SK-N-SH (cell line): Measurements from ENCODE around the gene EIF3F. TPM values are rescaled to one million over a fixed set of nuclear protein-coding genes. Genes with fewer than 3 reads are reported as not detected.

ENCODE experiments used
- CTCF ChIA-PET: fragments of 300-600, 350-600 bp; formaldehyde crosslinking; extraction: SDS; loops from one replicate; lab custom pipeline; 2021; lab: Yijun Ruan, JAX
- POLR2A ChIA-PET: fragments of 350-600 bp; sonication (Branson Sonifier 250); formaldehyde crosslinking; extraction: SDS; loops from one replicate; lab custom pipeline; 2020; ENCODE audit warnings: antibody characterized with exemption, inconsistent platforms; lab: Yijun Ruan, JAX
- DNase-seq: peaks from one replicate; pipeline ENCODE4 v3.0.0; 2012
- H2AFZ ChIP-seq: fragments of 200-600 bp; sonication (generic); 2 replicates; pipeline ENCODE4 v1.8.1; 2016; ENCODE audit warnings: antibody characterized with exemption, mild to moderate bottlenecking, low read depth
- H3F3A ChIP-seq: fragments of 200-600 bp; sonication (generic); replicated peaks from 2 replicates; pipeline ENCODE3; 2016; ENCODE audit warnings: antibody characterized with exemption, mild to moderate bottlenecking; ENCODE audit not compliant: insufficient read depth
- H3K27ac ChIP-seq, 2 experiments: fragments of 200-500 bp in 1 of 2; fragments of 200-600 bp in 1 of 2; sonication (Bioruptor generic) in 1 of 2; sonication (generic), shearing (Covaris generic) in 1 of 2; 2 replicates each; pipeline versions ENCODE4 v1.5.1 to v1.6.1; 2014 to 2016; ENCODE audit warnings: low read depth in 2 of 2, inconsistent platforms in 1 of 2, low read length in 1 of 2, mild to moderate bottlenecking in 1 of 2, mixed read lengths in 1 of 2
- H3K27me3 ChIP-seq: fragments of 200-600 bp; sonication (generic), shearing (Covaris generic); 2 replicates; pipeline ENCODE4 v1.6.1; 2016; ENCODE audit warnings: mixed run types; ENCODE audit not compliant: insufficient read depth
- H3K36me3 ChIP-seq, 2 experiments: fragments of 200-500 bp in 1 of 2; fragments of 200-600 bp in 1 of 2; sonication (Bioruptor generic) in 1 of 2; sonication (generic) in 1 of 2; replicated peaks in 1 of 2; 2 replicates each; pipeline versions ENCODE3 to v1.5.1; 2014 to 2016; ENCODE audit warnings: low read length in 1 of 2, mild to moderate bottlenecking in 1 of 2; ENCODE audit not compliant: insufficient read depth in 2 of 2, control insufficient read depth in 1 of 2
- H3K4me1 ChIP-seq, 2 experiments: fragments of 200-500 bp in 1 of 2; fragments of 200-600 bp in 1 of 2; sonication (Bioruptor generic) in 1 of 2; sonication (generic), shearing (Covaris generic) in 1 of 2; 2 replicates each; pipeline versions ENCODE4 v1.5.1 to v1.6.1; 2014 to 2016; ENCODE audit warnings: low read depth in 1 of 2, low read length in 1 of 2, mixed run types in 1 of 2; ENCODE audit not compliant: insufficient read depth in 2 of 2, control insufficient read depth in 1 of 2
- H3K4me2 ChIP-seq: fragments of 200-600 bp; sonication (generic), shearing (Covaris generic); 2 replicates; pipeline ENCODE4 v1.6.1; 2017; ENCODE audit warnings: mixed run types
- H3K4me3 ChIP-seq, 2 experiments: fragments of 200-500 bp in 1 of 2; fragments of 200-600 bp in 1 of 2; sonication (Bioruptor generic) in 1 of 2; sonication (generic), shearing (Covaris generic) in 1 of 2; 2 replicates each; pipeline versions ENCODE4 v1.5.1 to v1.8.1; 2014 to 2016; ENCODE audit warnings: low read depth in 2 of 2, inconsistent platforms in 1 of 2, low read length in 1 of 2, mild to moderate bottlenecking in 1 of 2, mixed read lengths in 1 of 2, moderate library complexity in 1 of 2
- H3K79me2 ChIP-seq: fragments of 200-600 bp; sonication (generic); 2 replicates; pipeline ENCODE4 v1.8.1; 2017; ENCODE audit warnings: mild to moderate bottlenecking; ENCODE audit not compliant: insufficient read depth
- H3K9ac ChIP-seq: fragments of 200-600 bp; sonication (generic); 2 replicates; pipeline ENCODE4 v1.6.1; 2017; ENCODE audit warnings: mixed run types
- H3K9me2 ChIP-seq: fragments of 200-600 bp; sonication (generic); 2 replicates; pipeline ENCODE4 v1.6.1; 2017; ENCODE audit warnings: mixed run types
- H3K9me3 ChIP-seq: fragments of 200-600 bp; sonication (generic); 2 replicates; pipeline ENCODE4 v1.6.1; 2017; ENCODE audit warnings: mixed run types, mild to moderate bottlenecking, moderate library complexity
- H4K20me1 ChIP-seq: fragments of 200-600 bp; sonication (generic); 2 replicates; pipeline ENCODE4 v1.6.1; 2017; ENCODE audit warnings: mild to moderate bottlenecking, mixed run types; ENCODE audit not compliant: insufficient read depth
- EP300 ChIP-seq, 2 experiments: IDR thresholded peaks; 2 replicates each; pipeline versions ENCODE4 v1.4.0 to v1.6.1; 2012; ENCODE audit warnings: borderline replicate concordance in 1 of 2, low read depth in 1 of 2, low read length in 1 of 2
- FOXJ3 ChIP-seq: sonication (generic); formaldehyde crosslinking; IDR thresholded peaks from 2 replicates; pipeline ENCODE4 v1.5.1; 2020; ENCODE audit warnings: mild to moderate bottlenecking, missing genetic modification reagents
- FOXM1 ChIP-seq: IDR thresholded peaks from 2 replicates; pipeline ENCODE4 v1.4.0; 2012; ENCODE audit warnings: low read depth, mild to moderate bottlenecking
- GABPA ChIP-seq: IDR thresholded peaks from 2 replicates; pipeline ENCODE4 v1.4.0; 2012; ENCODE audit warnings: low read depth, mild to moderate bottlenecking
- GATA2 ChIP-seq: sonication (generic); formaldehyde crosslinking; IDR thresholded peaks from 2 replicates; pipeline ENCODE4 v1.5.0; 2020; ENCODE audit warnings: mild to moderate bottlenecking, missing genetic modification reagents
- MEF2A ChIP-seq: IDR thresholded peaks from 2 replicates; pipeline ENCODE4 v1.4.0; 2012; ENCODE audit warnings: low read depth, borderline replicate concordance
- NFIC ChIP-seq: IDR thresholded peaks from 2 replicates; pipeline ENCODE4 v1.4.0; 2012; ENCODE audit warnings: borderline replicate concordance
- NRF1 ChIP-seq: IDR thresholded peaks from 2 replicates; pipeline ENCODE4 v1.6.1; 2012; ENCODE audit warnings: low read depth, mild to moderate bottlenecking, low read length
- POLR2AphosphoS5 ChIP-seq: IDR thresholded peaks from 2 replicates; pipeline ENCODE4 v1.6.1; 2012; ENCODE audit warnings: low read depth, low read length
- RXRA ChIP-seq: IDR thresholded peaks from 2 replicates; pipeline ENCODE4 v1.4.0; 2012; ENCODE audit warnings: low read depth, mild to moderate bottlenecking, borderline replicate concordance
- SIN3A ChIP-seq: IDR thresholded peaks from 2 replicates; pipeline ENCODE4 v1.6.1; 2012; ENCODE audit warnings: low read depth, mild to moderate bottlenecking, low read length, moderate library complexity, borderline replicate concordance
- SMC3 ChIP-seq: IDR thresholded peaks from 2 replicates; pipeline ENCODE4 v1.6.1; 2012; ENCODE audit warnings: low read depth, low read length, improper control_type of control experiment
- TAF1 ChIP-seq: IDR thresholded peaks from 2 replicates; pipeline ENCODE4 v1.6.1; 2012; ENCODE audit warnings: low read depth, mild to moderate bottlenecking, low read length, moderate library complexity, borderline replicate concordance
- WGBS: methylation state at CpG from one replicate; pipeline ENCODE4 v1.1.6; 2017; ENCODE audit warnings: low lambda C conversion rate; 5-methylcytosine and 5-hydroxymethylcytosine counted together
- polyA plus RNA-seq, 3 experiments: library from polyadenylated mRNA; depleted of rRNA; stranded (reverse); fragments of >200 nt; gene quantifications; 2 replicates each; pipeline ENCODE4 v1.2.3, GENCODE V29; 2012
- small RNA-seq, 7 experiments: library from RNA; depleted of rRNA; stranded (forward); fragments of <200 nt; gene quantifications; one replicate each; pipeline ENCODE3, GENCODE V24; 2012
- TF ChIP-seq, protein P1 (sequence below): IDR thresholded peaks from 2 replicates; pipeline ENCODE4; 2012
- TF ChIP-seq, protein P2 (sequence below): IDR thresholded peaks from 2 replicates; pipeline ENCODE4 v1.4.0; 2012; ENCODE audit warnings: low read depth, borderline replicate concordance
- TF ChIP-seq, protein P3 (sequence below): fragments of 150-350 bp; IDR thresholded peaks from 2 replicates; pipeline ENCODE4 v1.6.1; 2016; ENCODE audit warnings: mild to moderate bottlenecking, low read depth, low read length

The EIF3F gene
- polyA plus RNA-seq, 1 of the 3 experiments (the other 2 are of a cell fraction): 341 TPM

DNA sequence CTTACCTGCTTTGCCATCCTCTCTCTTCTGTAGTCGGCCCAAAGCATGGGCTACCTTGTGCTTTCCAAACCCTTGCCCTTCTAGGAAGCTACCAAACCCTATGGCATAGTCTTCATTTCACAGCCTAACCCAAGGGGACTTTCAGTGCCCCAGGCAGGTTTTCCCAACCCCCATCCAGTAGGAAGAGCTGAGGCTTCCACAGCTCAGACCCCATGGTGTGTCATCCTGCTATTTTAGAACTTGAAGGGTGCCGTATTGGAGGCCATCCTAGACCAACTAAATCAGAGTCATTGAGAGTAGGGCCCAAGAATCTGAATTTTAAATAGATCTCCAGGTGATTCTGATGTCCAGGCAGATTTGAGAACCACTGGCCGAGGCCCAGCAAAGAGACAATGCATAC lies 61.9 kb downstream of the EIF3F start:
- H4K20me1 ChIP-seq: no peaks in the 10 kb centered on the region
- H3K4me2 ChIP-seq: no peak overlapping the region
- H3K9me3 ChIP-seq: no peaks in the 10 kb centered on the region
- H3F3A ChIP-seq: no peaks in the 10 kb centered on the region
- H3K27ac ChIP-seq: no peak overlapping the region
- H3K9ac ChIP-seq: no peak overlapping the region
- no peak for DNase-seq
- H2AFZ ChIP-seq: no peak overlapping the region
- H3K4me3 ChIP-seq: no peak overlapping the region
- H3K27me3 ChIP-seq: no peaks in the 10 kb centered on the region
- H3K36me3 ChIP-seq: no peaks in the 10 kb centered on the region
- no peaks in the 10 kb centered on the region; a peak in 1 of 4 replicates for H3K4me1 ChIP-seq
- WGBS: 70% methylated on average over 3 of the region's 3 CpGs
- TF ChIP-seq GATA2: no peak
- TF ChIP-seq EP300 (IDR thresholded peaks at IDR 0.05; ENCODE audit: borderline replicate concordance in 1 of 2, low read depth in 1 of 2, low read length in 1 of 2): no peak
- TF ChIP-seq POLR2AphosphoS5: no peak
- TF ChIP-seq MEF2A: no peak
- TF ChIP-seq FOXJ3 (CRISPR knock-in tag): no peak
- TF ChIP-seq SIN3A: no peak
- TF ChIP-seq NRF1: no peak
- no peak for TF ChIP-seq FOXM1
- TF ChIP-seq, protein P1, sequence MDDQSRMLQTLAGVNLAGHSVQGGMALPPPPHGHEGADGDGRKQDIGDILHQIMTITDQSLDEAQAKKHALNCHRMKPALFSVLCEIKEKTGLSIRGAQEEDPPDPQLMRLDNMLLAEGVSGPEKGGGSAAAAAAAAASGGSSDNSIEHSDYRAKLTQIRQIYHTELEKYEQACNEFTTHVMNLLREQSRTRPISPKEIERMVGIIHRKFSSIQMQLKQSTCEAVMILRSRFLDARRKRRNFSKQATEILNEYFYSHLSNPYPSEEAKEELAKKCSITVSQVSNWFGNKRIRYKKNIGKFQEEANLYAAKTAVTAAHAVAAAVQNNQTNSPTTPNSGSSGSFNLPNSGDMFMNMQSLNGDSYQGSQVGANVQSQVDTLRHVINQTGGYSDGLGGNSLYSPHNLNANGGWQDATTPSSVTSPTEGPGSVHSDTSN: no peak
- TF ChIP-seq NFIC: no peak
- TF ChIP-seq SMC3: no peak
- TF ChIP-seq GABPA: no peak
- no peak for TF ChIP-seq RXRA
- TF ChIP-seq, protein P2, sequence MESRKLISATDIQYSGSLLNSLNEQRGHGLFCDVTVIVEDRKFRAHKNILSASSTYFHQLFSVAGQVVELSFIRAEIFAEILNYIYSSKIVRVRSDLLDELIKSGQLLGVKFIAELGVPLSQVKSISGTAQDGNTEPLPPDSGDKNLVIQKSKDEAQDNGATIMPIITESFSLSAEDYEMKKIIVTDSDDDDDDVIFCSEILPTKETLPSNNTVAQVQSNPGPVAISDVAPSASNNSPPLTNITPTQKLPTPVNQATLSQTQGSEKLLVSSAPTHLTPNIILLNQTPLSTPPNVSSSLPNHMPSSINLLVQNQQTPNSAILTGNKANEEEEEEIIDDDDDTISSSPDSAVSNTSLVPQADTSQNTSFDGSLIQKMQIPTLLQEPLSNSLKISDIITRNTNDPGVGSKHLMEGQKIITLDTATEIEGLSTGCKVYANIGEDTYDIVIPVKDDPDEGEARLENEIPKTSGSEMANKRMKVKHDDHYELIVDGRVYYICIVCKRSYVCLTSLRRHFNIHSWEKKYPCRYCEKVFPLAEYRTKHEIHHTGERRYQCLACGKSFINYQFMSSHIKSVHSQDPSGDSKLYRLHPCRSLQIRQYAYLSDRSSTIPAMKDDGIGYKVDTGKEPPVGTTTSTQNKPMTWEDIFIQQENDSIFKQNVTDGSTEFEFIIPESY: no peak
- TF ChIP-seq, protein P3, sequence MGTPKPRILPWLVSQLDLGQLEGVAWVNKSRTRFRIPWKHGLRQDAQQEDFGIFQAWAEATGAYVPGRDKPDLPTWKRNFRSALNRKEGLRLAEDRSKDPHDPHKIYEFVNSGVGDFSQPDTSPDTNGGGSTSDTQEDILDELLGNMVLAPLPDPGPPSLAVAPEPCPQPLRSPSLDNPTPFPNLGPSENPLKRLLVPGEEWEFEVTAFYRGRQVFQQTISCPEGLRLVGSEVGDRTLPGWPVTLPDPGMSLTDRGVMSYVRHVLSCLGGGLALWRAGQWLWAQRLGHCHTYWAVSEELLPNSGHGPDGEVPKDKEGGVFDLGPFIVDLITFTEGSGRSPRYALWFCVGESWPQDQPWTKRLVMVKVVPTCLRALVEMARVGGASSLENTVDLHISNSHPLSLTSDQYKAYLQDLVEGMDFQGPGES: no peak
- TF ChIP-seq TAF1: no peak
- no peaks in the 10 kb centered on the region for H3K79me2 ChIP-seq
- ChIA-PET POLR2A (no interaction called here), CTCF (interaction anchor here (1.1 to 2.8 kb wide), 6 partner anchors 15 to 42 kb away, joined by 3 to 21 read pairs (median 4); no protein-coding TSS in a partner anchor)
- no peaks in the 10 kb centered on the region for H3K9me2 ChIP-seq

Small RNA genes within 50 kb of the gene (small RNA-seq; reads per million reads assigned to genes)
- gene COX6CP5: 0 reads per million in 7 experiments

Other genes starting within 250 kb of the EIF3F start
- gene OR5P2, start 190.4 kb upstream of the EIF3F start, polyA plus RNA-seq (2012; rRNA removed): not detected in 2 replicates
- not detected in 2 replicates for gene OR5P3, start 156.5 kb upstream of the EIF3F start, polyA plus RNA-seq (2012; rRNA removed)
- gene OR10A6, start 56.1 kb upstream of the EIF3F start, polyA plus RNA-seq (2012; rRNA removed): 0.02 TPM in 1 of 2 replicates, not detected in the other
- gene OR10A3, start 45.6 kb upstream of the EIF3F start, polyA plus RNA-seq (2012; rRNA removed): not detected in 2 replicates
- 0.05 and 0.39 TPM in 2 replicates for gene NLRP10, start 21.9 kb upstream of the EIF3F start, polyA plus RNA-seq (2012; rRNA removed)
- 11.3 and 16.9 TPM in 2 replicates for gene TUB, start 93.9 kb downstream of the EIF3F start, polyA plus RNA-seq (2012; rRNA removed)
- 0.54 and 1.2 TPM in 2 replicates for gene RIC3, start 181.7 kb downstream of the EIF3F start, polyA plus RNA-seq (2012; rRNA removed)